ENCODE data around the gene TNF.
A peak's percentile ranks its signal among the peaks of the same experiment; 100 is the strongest.

- TF ChIP-seq ZFP30 (CRISPR knock-in tag; IDR thresholded peaks at IDR 0.05) (no peak), RARB (CRISPR knock-in tag; IDR thresholded peaks at IDR 0.05) (no peak), CSRNP3 (CRISPR knock-in tag; IDR thresholded peaks at IDR 0.05) (no peak), PPARA (CRISPR knock-in tag; IDR thresholded peaks at IDR 0.05; ENCODE audit: borderline replicate concordance) (no peak), ZFP3 (CRISPR knock-in tag; IDR thresholded peaks at IDR 0.05) (no peak), ESRRG (CRISPR knock-in tag; IDR thresholded peaks at IDR 0.05) (no peak), PATZ1 (CRISPR knock-in tag; IDR thresholded peaks at IDR 0.05; ENCODE audit: borderline replicate concordance) (peak; percentile 93; the same call in 1 of the 2 replicates), ZC3H10 (CRISPR knock-in tag; IDR thresholded peaks at IDR 0.05) (no peak), CREB5 (CRISPR knock-in tag; IDR thresholded peaks at IDR 0.05; ENCODE audit: low read depth) (no peak), ZNF8 (CRISPR knock-in tag; IDR thresholded peaks at IDR 0.05) (no peak), ZNF70 (CRISPR knock-in tag; IDR thresholded peaks at IDR 0.05) (no peak), TSHZ2 (CRISPR knock-in tag; IDR thresholded peaks at IDR 0.05) (peak; percentile 61; the same call in 1 of the 2 replicates), ISL1 (CRISPR knock-in tag; IDR thresholded peaks at IDR 0.05) (no peak), GLIS3 (CRISPR knock-in tag; IDR thresholded peaks at IDR 0.05) (no peak)
These were observed 28.2 kb upstream of the TNF start, which contains the start of gene NFKBIL1 for GRCh38 chr6:31546958-31547726.
